T-cell (primary cell): Measurements from ENCODE around the gene SELENON. TPM values are rescaled to one million over a fixed set of nuclear protein-coding genes. Genes with fewer than 3 reads are reported as not detected.
A peak's percentile ranks its signal among the peaks of the same experiment; 100 is the strongest.

Experiments used
- ATAC-seq, 4 experiments: fragments of 200-7000 bp in 3 of 4; fragments of 150-1000 bp in 1 of 4; cut with Tn5 transposase; replicated peaks in 1 of 4; 1 replicate in 3 of 4; 2 replicates in 1 of 4; pipeline ENCODE4 v1.10.0; 2021; ENCODE audit warnings: moderate library complexity in 3 of 4, mild to moderate bottlenecking in 2 of 4, moderate number of reproducible peaks in 1 of 4
- CTCF ChIA-PET, 2 donors: fragments of 300-600 bp; sonication (Branson Sonifier 250); formaldehyde crosslinking; loops; one replicate each; lab custom pipeline; 2022; ENCODE audit warnings: antibody characterized with exemption in 2 of 2; lab: Charles Lee
- POLR2A ChIA-PET, 2 donors: fragments of 300-600 bp; sonication (Branson Sonifier 250); formaldehyde crosslinking; loops; one replicate each; lab custom pipeline; 2022; ENCODE audit warnings: antibody characterized with exemption in 2 of 2; lab: Charles Lee
- DNase-seq, 35 experiments: peaks; one replicate each; pipeline versions ENCODE4 v3.0.0 to v3.0.0-alpha.2; 2013 to 2023
- H3K27ac ChIP-seq: one replicate; pipeline ENCODE4 v1.5.1; 2013; ENCODE audit warnings: low read length
- H3K27me3 ChIP-seq, 2 experiments: replicated peaks in 1 of 2; 1 replicate in 1 of 2; 2 replicates in 1 of 2; pipeline versions ENCODE4 v1.6.1 to v1.7.0; 2013; ENCODE audit warnings: low read length in 1 of 2, mixed read lengths in 1 of 2; ENCODE audit not compliant: control insufficient read depth in 2 of 2, insufficient read depth in 2 of 2; ENCODE audit errors: extremely low read depth in 1 of 2
- H3K36me3 ChIP-seq, 2 donors: 1 replicate in 1 of 2; 2 replicates in 1 of 2; pipeline versions ENCODE4 v1.6.1 to v1.7.0; 2013; ENCODE audit warnings: low read length in 1 of 2; ENCODE audit not compliant: control insufficient read depth in 2 of 2, insufficient read depth in 1 of 2; ENCODE audit errors: extremely low read depth in 1 of 2
- H3K4me1 ChIP-seq, 2 experiments: 1 replicate in 1 of 2; 2 replicates in 1 of 2; pipeline versions ENCODE4 v1.6.1 to v1.7.0; 2013; ENCODE audit warnings: low read length in 2 of 2, mixed read lengths in 1 of 2; ENCODE audit not compliant: insufficient read depth in 2 of 2, control insufficient read depth in 1 of 2; ENCODE audit errors: extremely low read depth in 1 of 2
- H3K4me3 ChIP-seq, 2 donors: 1 replicate in 1 of 2; 2 replicates in 1 of 2; pipeline versions ENCODE4 v1.5.1 to v1.7.0; 2013; ENCODE audit warnings: mild to moderate bottlenecking in 2 of 2, low read length in 1 of 2, moderate library complexity in 1 of 2; ENCODE audit not compliant: control insufficient read depth in 1 of 2; ENCODE audit errors: extremely low read depth in 1 of 2
- H3K9me3 ChIP-seq: 2 replicates; pipeline ENCODE4 v1.7.0; 2013
- H3K27ac Mint-ChIP-seq, 2 donors: one replicate each; pipeline ENCODE4 v1.8.0; 2020 to 2021; ENCODE audit warnings: mild to moderate bottlenecking in 2 of 2, mixed read lengths in 2 of 2
- H3K27me3 Mint-ChIP-seq, 2 donors: one replicate each; pipeline ENCODE4 v1.8.0; 2021 to 2022; ENCODE audit warnings: mixed read lengths in 2 of 2
- H3K36me3 Mint-ChIP-seq: one replicate; pipeline ENCODE4 v1.8.0; 2021; ENCODE audit warnings: mixed read lengths
- H3K4me1 Mint-ChIP-seq, 3 donors: one replicate each; pipeline ENCODE4 v1.8.0; 2020 to 2022; ENCODE audit warnings: mixed read lengths in 3 of 3, mild to moderate bottlenecking in 1 of 3
- H3K4me3 Mint-ChIP-seq, 3 donors: one replicate each; pipeline ENCODE4 v1.8.0; 2020 to 2022; ENCODE audit warnings: mild to moderate bottlenecking in 3 of 3, mixed read lengths in 3 of 3, moderate library complexity in 3 of 3
- H3K9me3 Mint-ChIP-seq, 3 donors: one replicate each; pipeline ENCODE4 v1.8.0; 2020 to 2022; ENCODE audit warnings: mixed read lengths in 3 of 3
- WGBS: methylation state at CpG from one replicate; pipeline ENCODE4 v1.1.5; 2013; ENCODE audit warnings: missing lambda C conversion rate; ENCODE audit not compliant: insufficient coverage; 5-methylcytosine and 5-hydroxymethylcytosine counted together
- total RNA-seq, 35 experiments: library from RNA in 6 of 35; stranded (reverse) in 6 of 35; fragments of 120-200 nt in 1 of 35; gene quantifications; one replicate each; pipeline versions ENCODE4 v1.2.1 to v1.2.4 and lab custom pipeline; 2013 to 2026

The SELENON gene
- total RNA-seq, 5 donors from 2014 or later (not counting 1 experiment from before 2014, with no cell fraction given), result 22.4 to 28.9 (median 25.9) TPM

GRCh38 chr1:25795211-25795610, 4.8 kb upstream of the SELENON start:
- Histone ChIP-seq H3K27me3 (no peaks in the 10 kb centered on the region), H3K36me3 (peaks cover 0 to under 1% of the 10 kb centered on the region in 2 donors), H3K9me3 (no peaks in the 10 kb centered on the region), H3K4me3 (no peak overlapping the region), H3K4me1 (peaks cover 15 to 53% of the 10 kb centered on the region in 2 experiments), H3K27ac (no peak overlapping the region)
- WGBS, result 76% methylated on average over 2 of the region's 2 CpGs
- peak overlapping the region; percentile 43 to 96 for H3K27ac Mint-ChIP-seq
- DNase-seq (no peak), ATAC-seq (no peak)
- ChIA-PET POLR2A (no interaction called here), CTCF (no interaction called here)
- H3K27me3 Mint-ChIP-seq, result no peaks in the 10 kb centered on the region
- no peaks in the 10 kb centered on the region for H3K9me3 Mint-ChIP-seq
- H3K4me1 Mint-ChIP-seq, result peaks cover 49 to 61% (median 53%) of the 10 kb centered on the region in 3 donors
- no peak overlapping the region for H3K4me3 Mint-ChIP-seq
- H3K36me3 Mint-ChIP-seq, result peaks cover 6% of the 10 kb centered on the region

DNA sequence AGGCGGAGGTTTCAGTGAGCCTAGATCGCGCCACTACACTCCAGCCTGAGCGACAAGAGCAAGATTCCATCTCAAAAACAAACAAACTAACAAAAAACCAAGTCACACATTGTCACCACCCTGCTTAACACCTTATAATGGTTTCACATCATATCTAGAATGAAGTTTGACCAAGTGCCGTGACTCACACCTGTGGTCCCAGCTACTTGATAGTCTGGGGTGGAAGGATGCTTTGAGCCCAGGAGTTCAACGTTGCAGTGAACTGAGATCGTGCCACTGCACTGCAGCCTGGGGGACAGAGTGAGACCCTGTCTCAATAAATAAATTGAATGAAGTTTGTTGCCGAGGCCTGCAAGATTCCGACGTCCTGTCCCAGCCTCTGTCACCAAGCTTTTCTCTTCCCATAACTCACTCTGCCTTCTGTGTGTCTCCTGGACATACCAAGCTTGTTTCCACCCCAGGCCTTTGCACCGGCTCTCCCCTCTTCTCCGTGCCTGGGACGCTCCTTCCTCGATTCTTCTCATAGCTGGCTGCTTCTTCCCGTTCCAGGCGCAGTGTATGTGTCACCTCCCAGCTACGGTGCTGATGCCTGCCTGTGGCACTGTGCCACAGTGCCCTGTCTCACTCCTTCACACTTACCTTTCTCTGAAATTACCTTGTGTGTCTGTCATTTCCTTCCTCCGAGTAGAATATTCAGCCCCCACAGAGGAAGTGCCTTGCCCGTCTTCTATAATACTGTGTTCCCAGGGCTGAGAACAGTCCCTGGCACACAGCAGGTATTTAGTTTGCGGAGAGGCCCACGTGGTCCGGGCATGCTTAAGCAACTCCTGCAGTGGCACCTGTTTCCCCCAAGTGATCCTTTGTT, 3.8 kb upstream of the SELENON start:
- 42% methylated on average over 22 of the region's 22 CpGs for WGBS
- Mint-ChIP-seq H3K27me3 (no peaks in the 10 kb centered on the region), H3K27ac (peak overlapping the region; percentile 93 to 96), H3K36me3 (peaks cover 3% of the 10 kb centered on the region), H3K4me3 (peak overlapping the region; percentile 53 to 75 (median 67)), H3K9me3 (no peaks in the 10 kb centered on the region), H3K4me1 (peaks cover 58 to 69% (median 60%) of the 10 kb centered on the region in 3 donors)
- H3K4me3 ChIP-seq, result no peak overlapping the region
- peaks cover 20 to 62% of the 10 kb centered on the region in 2 experiments for H3K4me1 ChIP-seq
- ATAC-seq (peak; percentile 61 to 84 (median 68)), DNase-seq (peak in 32 of 35 experiments; percentile 25 to 77 (median 56))
- ChIA-PET POLR2A (interaction anchor here in 1 of 2 donors (0.5 kb wide), 1 partner anchor 11 kb away, joined by 5 read pairs; no protein-coding TSS in a partner anchor), CTCF (interaction anchor here (0.9 to 1.8 kb wide), 4 partner anchors 21 to 177 kb away, joined by 3 to 5 read pairs (median 4); no protein-coding TSS in a partner anchor)
- peak overlapping the region; percentile 42 for H3K27ac ChIP-seq
- no peaks in the 10 kb centered on the region for H3K36me3 ChIP-seq
- H3K9me3 ChIP-seq, result no peaks in the 10 kb centered on the region
- H3K27me3 ChIP-seq, result no peaks in the 10 kb centered on the region

DNA sequence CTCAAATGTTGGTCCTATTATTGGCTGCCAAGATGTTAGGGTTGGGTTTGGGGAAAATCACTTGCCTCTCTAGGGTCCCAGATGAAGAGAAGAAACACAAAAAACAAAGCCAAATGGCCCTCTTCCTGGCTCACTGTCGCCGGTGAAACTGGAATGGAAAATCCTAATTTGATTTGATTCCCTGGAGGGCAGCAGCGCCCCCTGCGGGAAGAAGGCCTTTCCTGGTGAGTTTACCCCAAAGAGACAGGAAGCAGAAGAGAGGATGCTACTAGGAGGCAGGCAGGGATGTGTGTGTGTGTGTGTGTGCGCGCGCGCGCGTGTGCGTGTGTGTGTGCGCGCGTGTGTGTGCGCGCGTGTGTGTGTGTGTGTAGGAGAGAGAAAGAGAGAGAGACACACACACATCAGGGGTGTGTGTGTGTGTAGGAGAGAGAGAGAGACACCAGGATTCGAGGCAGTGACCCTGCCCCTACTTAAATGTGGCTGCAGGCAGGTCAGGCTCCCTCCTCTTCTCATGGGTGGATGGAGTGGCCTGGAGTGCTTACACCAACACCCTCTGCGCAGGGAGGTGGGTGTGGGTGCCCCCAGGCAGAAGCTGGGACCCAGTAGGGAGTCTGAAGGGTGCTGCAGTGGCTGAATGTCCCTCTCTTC, 3.1 kb upstream of the SELENON start:
- H3K9me3 Mint-ChIP-seq, result no peaks in the 10 kb centered on the region
- Histone ChIP-seq H3K4me3 (no peak overlapping the region), H3K4me1 (peaks cover 20 to 68% of the 10 kb centered on the region in 2 experiments), H3K36me3 (no peaks in the 10 kb centered on the region), H3K27ac (peak overlapping the region; percentile 42), H3K27me3 (no peaks in the 10 kb centered on the region), H3K9me3 (no peaks in the 10 kb centered on the region)
- H3K36me3 Mint-ChIP-seq, result peaks cover under 1% of the 10 kb centered on the region
- no peaks in the 10 kb centered on the region for H3K27me3 Mint-ChIP-seq
- peak overlapping the region; percentile 93 to 96 for H3K27ac Mint-ChIP-seq
- ChIA-PET POLR2A (no interaction called here), CTCF (interaction anchor here (0.6 to 1.8 kb wide), 4 partner anchors 27 to 178 kb away, joined by 3 to 4 read pairs (median 3); no protein-coding TSS in a partner anchor)
- H3K4me1 Mint-ChIP-seq, result peaks cover 61 to 73% (median 63%) of the 10 kb centered on the region in 3 donors
- peak; percentile 59 to 64 (median 62) for ATAC-seq
- H3K4me3 Mint-ChIP-seq, result peak overlapping the region; percentile 53 to 75 (median 67)
- DNase-seq, result peak; percentile 57 to 89 (median 79)
- WGBS, result 0% methylated on average over 14 of the region's 19 CpGs

DNA sequence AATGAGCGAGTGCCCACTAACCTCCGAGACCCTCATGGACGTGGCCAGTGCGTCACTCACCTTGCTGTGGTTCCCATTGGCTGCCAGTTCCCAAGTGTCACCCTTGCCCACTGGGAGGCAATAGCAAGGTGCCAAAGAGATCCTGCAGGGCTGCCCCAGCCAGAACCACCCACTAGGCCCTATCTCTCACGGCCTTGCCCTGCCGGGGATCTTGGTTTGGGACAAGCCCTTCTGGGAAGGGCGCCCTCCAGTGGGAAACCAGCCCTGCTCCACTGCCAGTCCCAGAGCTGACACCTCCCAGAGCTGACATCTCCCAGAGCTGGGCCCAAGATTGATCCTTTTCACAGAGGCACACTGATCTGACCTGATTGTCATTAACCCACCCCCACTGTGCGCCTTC, 2.1 kb upstream of the SELENON start:
- ChIA-PET POLR2A (interaction anchor here in 1 of 2 donors (0.6 kb wide), 1 partner anchor 911 kb away, joined by 7 read pairs; no protein-coding TSS in a partner anchor), CTCF (interaction anchor here in 1 of 2 donors (0.7 kb wide), 1 partner anchor 179 kb away, joined by 3 read pairs; no protein-coding TSS in a partner anchor)
- Histone ChIP-seq H3K9me3 (no peaks in the 10 kb centered on the region), H3K4me1 (peaks cover 20 to 78% of the 10 kb centered on the region in 2 experiments), H3K36me3 (no peaks in the 10 kb centered on the region), H3K4me3 (no peak overlapping the region), H3K27ac (no peak overlapping the region), H3K27me3 (no peaks in the 10 kb centered on the region)
- H3K4me3 Mint-ChIP-seq, result peak overlapping the region in 2 of 3 donors; percentile 71 to 75
- WGBS, result 89% methylated on average over 7 of the region's 8 CpGs
- peaks cover 71 to 81% (median 73%) of the 10 kb centered on the region in 3 donors for H3K4me1 Mint-ChIP-seq
- H3K36me3 Mint-ChIP-seq, result no peaks in the 10 kb centered on the region
- H3K27ac Mint-ChIP-seq, result peak overlapping the region; percentile 93 to 96
- no peaks in the 10 kb centered on the region for H3K9me3 Mint-ChIP-seq
- DNase-seq, result peak in 2 of 35 experiments; percentile 23 to 49
- no peak for ATAC-seq
- H3K27me3 Mint-ChIP-seq, result no peaks in the 10 kb centered on the region

- DNase-seq (peak in 1 of 35 experiments; percentile 22), ATAC-seq (no peak)
- no peak overlapping the region for H3K4me3 ChIP-seq
- H3K4me1 ChIP-seq, result peaks cover 20 to 77% of the 10 kb centered on the region in 2 experiments
- POLR2A ChIA-PET, result no interaction called here
- Mint-ChIP-seq H3K9me3 (no peaks in the 10 kb centered on the region), H3K27ac (peak overlapping the region; percentile 93 to 96), H3K4me3 (peak overlapping the region; percentile 71 to 75 (median 71)), H3K4me1 (peaks cover 72 to 81% (median 73%) of the 10 kb centered on the region in 3 donors), H3K36me3 (no peaks in the 10 kb centered on the region), H3K27me3 (no peaks in the 10 kb centered on the region)
- 98% methylated on average over 5 of the region's 8 CpGs for WGBS
- H3K9me3 ChIP-seq, result no peaks in the 10 kb centered on the region
- no peak overlapping the region for H3K27ac ChIP-seq
- no peaks in the 10 kb centered on the region for H3K27me3 ChIP-seq
- CTCF ChIA-PET, result no interaction called here
- no peaks in the 10 kb centered on the region for H3K36me3 ChIP-seq
These were observed 1.2 kb upstream of the SELENON start for GRCh38 chr1:25798666-25799351.
